Right kidney (tissue), 1 donor: ENCODE results near the gene DTNBP1.

ENCODE experiments used
- DNase-seq: peaks from one replicate; pipeline ENCODE4 v3.0.0-alpha.2; 2016

DTNBP1 gene

DNA sequence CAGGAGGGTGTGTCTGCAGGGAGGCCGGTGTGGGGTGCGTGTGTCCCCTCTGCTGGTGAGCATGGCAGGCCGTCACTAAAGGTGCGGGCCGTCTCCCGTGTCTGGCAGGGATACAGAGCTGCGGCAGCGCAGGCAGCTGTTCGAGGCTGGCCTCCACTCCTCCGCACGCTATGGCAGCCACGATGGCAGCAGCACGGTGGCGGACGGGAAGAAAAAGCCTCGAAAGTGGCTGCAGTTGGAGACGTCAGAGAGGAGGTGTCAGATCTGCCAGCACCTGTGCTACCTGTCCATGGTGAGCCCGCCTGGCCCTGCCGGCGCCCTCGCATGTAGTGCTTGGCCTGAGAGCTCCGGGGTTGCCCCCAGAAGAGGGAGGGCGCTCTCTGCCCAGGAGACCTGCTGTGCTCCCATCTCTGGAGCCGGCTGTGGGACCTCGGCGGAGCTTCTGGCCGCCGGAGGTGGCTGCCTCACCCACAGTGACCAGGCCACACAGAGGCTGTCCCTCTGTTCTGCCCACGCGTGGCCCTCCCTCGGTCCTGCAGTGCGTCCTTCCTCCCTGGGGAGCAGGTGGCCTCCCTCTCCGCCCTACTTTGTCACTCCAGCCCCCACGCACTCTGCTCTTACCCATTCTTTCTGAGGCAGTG is 149.6 kb downstream of the DTNBP1 start:
- no peak for DNase-seq

DNA sequence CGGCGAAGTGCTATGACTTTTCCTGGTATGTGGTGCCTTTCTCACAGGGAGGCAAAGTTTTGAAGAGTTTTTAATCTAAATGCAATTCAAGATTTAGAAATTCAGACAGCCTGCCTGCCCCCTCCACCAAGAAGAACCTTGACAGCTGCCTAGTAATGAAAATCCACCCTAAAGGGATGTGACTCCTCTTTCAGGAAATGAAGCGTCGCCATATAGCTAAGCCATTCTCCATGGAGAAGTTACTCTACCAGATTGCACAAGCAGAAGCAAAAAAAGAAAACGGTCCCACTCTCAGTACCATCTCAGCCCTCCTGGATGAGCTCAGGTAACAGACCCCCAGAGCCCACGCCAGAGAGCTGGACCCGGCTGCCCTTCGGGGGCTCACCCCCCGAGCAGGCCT is 150.1 kb downstream of the DTNBP1 start:
- no peak for DNase-seq

DNA sequence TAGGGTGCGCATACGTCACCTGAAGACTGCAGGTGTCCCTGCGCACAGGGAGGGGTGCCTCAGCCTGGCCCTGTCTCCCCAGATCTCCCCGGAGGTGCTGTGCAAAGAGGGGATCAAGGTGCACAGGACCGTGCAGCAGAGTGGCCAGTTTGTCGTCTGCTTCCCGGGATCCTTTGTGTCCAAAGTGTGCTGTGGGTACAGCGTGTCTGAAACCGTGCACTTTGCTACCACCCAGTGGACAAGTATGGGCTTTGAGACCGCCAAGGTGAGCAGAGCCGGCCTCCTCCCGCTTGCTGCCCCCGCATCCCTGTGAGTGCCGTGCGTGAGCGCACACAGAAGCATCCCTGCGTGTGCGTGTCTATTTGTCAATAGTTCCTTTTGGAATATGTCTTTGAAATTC is 150.7 kb downstream of the DTNBP1 start:
- DNase-seq: peak; percentile 52

DNA sequence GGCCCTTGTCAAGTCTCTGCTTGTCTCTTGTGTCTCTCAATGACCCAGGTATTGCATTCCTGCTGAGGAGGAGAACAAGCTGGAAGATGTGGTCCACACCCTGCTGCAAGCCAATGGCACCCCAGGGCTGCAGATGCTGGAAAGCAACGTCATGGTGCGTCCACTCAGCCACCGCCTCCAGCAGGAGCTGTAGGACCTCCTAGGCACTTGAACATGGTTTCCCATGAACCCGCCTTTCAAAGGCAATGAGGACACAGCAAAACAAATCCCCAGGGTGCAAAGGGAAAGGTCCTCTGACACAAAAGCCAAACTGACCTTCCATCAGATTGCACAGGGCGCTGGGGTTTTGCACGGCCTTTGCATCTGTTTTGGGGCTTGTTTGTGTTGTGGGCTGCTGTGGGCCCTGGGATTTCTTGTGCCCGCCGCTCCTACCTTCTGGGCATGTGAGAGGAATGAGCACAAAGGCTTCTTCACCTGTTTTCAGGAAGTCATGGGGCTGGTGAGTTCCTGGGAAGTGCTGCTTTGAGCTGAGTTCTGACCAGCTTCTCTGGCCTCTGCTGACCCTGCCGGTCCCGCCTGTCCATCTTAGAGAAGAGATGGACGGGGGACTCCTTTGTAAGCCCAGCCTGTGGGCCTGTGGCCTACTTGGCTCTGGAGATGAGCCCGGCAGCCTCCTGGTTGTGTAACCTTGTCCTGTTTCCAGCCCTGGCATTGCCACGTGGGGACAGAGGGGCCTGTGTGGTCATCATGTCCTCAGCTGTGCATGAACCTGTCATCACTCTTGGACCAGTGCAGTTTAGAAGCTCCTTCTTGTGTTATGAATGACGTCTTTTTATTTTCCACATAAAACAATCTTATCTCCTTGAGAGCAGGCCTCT is 151.3 kb downstream of the DTNBP1 start:
- no peak for DNase-seq

DNA sequence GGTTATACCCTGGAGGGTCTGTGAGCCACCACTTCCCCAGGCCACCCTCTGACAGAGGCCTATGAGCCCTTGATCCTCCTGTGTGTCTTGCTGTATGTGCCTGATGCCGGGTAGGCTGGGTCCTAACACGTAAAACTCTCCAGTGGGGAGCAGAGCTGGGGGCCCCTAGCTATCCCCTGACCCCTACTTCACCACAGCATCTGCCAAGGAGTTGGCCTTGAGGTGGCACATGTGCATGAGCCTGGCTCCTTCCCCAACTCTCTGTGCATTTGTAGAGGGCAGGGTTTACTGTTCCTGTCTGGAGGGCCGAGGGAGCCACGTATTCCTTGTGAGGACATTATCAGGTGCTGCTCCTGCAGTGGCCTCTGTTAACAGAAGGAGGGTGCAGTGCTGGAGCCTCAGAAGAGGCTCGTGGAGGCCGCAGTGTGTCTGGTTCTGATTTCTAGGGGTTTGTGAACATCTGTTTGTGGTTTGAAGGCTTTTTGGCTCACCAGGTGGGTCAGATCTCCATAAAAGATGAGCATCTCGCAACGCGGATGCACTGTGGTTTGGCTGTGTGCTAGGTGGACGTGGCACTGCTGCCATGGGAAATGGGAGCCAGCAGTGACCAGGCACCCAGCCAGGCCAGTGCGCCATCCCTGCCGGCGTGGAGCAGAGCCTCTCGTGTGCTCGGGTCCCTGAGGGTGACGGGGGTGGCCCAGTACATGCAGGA is 152.1 kb downstream of the DTNBP1 start:
- no peak for DNase-seq

DNA sequence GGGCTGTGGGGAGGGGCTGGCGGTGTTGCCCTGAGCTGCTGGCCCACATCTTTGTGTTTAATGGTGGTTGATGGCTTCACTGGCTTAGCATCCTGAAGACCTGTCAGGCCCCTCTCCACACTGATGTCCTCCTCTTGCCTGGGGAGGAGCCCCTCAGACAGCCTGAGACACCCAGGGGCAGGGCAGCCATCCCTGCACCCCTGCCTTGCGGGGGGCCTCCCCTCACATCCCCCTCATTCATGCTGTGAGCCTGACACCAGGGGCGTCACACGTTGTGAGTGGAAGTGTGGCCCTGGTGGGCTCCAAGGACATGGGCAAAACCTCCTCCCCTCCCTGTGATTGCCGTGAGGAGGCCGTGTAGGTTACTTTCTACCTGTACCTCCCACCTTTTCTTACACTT is 152.7 kb downstream of the DTNBP1 start:
- no peak for DNase-seq

DNA sequence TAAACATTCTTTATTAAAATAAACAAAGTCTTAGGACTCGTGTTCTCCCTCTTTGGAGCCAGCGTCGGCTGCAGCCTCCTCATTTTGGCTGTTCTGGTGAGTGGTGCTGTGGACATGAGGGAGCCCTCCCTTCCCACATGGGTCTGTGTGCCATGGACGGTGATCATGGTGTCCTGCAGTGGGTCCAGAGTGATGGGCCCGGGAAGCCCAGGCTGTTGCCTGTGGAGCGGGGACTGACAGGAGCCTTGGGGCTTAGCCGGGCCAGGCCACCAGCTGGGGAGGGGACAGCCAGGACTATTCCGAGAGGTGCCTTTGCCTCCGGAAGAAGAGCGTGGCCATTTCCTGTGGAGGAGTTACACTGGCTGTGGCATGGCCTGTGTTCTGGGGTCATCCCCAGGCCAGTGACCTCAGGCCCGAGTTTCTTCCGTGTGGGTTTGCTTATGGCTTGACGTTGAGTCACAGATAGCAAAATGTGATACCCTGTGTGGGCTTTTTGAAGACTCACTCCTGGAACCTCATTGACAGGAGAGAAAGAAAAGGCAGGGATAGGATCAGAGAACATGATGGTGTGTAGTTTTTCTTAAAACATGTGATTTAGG is 153.4 kb downstream of the DTNBP1 start:
- no peak for DNase-seq

DNA sequence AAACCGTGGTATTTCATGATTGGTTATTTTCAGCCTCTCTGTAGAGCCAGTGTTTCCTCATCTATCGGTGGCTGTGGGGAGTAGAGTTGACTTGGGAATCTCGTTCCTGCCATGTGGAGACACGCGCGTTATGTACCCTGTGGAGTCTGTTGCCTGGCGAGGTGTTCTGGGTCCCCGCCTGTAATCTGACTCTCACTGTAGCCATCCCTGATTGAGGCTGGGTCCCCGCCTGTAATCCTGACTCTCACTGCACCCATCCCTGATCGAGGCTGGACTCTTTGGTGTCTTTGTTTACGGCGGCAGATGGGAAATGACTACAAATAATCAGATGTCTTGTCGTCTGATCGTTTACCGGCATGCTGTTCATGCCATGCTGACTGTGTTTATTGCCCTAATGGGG is 153.9 kb downstream of the DTNBP1 start:
- DNase-seq: no peak

DNA sequence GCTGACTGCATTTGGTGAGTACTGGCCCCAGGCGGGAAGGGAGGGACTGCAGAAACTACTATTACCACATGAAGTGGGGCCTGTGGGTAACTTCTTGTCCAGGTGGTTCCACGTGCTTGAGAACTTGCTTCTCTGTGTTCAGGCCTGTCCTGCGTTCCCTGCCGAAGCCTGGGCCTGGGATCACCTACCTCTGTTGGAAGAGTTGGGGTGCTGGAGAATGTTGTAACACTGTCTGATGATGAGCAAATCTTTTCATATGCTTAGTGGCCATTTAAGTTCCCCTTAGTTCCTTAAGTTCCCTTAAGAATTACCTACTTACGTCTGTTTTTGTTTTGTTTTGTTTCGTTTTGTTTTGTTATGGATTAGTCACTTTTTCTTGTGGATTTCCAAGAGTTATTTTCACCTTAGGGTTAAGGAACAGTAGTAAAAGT is 154.4 kb downstream of the DTNBP1 start:
- DNase-seq: no peak

DNA sequence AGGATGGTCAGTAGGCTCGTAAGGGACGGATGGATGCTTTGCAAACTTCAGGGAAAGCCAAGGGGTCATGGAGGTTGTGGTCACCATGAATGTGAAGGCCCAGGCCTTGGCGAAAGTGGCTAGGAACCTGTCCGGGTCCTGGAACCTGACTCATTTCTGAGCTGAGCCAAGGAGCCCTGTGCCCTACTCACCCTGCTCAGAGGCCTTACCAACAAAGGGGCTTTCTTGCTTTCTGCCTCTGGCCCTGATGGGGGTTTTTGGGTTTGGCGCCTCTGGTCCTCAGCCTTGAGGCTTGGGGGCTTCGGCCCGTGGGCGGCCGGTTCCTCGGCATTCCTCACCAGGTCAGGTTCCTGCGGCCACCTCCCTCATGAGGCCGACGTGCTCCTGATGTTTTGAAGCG is 155.1 kb downstream of the DTNBP1 start:
- DNase-seq: no peak

DNA sequence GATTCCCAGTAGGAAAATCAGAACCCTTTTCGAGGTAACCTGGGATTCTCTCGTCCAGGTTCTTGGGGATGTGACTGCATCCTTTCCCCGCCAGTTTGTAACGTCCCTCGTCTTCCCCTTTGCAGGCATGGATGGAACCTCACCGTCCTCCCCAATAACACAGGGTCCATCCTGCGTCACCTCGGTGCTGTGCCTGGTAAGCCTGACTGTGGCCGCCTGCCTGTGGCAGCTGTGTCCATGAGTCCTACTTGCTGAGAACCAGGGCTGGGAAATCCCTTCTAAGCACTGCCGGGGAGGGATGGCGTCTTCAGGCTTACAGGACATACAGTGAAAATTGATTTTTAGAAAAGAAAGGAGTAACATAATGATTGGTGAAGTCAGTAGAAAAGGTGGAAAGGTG is 155.6 kb downstream of the DTNBP1 start:
- no peak for DNase-seq

DNA sequence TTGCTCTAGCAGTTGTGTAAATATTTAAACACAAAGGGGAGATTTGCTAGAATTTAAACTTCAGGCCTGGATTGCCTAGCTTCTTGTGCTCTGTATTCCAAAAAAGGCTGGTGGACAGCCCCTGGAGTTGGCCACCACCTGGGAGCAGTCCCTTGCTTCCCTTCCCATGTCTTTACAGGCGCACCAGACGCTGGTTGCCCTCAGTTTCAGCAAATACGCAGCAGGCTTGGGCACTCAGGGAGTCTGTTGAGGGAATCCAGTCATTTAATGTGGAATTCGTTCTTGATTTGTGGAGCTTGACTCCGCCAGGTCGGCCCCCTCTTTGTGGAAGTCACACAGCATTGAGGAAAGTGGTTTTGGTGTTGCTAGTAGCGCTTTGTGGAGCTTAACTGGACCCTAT is 156.8 kb downstream of the DTNBP1 start:
- DNase-seq: no peak

DNA sequence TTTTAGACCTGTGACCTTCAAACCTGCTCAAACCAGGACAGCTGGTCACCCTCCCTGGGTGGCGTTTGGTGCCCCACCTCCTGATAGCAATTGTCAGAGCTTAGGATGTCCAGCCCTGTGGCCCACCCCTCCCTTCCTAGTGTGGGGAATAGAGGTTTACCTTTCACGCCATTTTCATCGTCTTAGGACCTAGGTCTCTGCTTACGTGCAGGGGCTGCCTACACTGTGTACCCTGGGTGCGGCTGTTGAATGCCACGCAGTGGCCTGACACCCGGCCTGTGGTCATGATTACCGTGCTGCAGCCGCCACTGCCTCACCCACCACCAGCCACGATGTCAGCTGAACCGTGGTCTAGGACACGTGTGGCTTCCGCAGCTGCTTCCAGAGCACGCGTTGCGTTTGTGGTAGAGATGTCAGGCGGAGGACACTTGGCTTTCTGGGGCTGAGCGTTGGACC is 157.3 kb downstream of the DTNBP1 start:
- no peak for DNase-seq

DNA sequence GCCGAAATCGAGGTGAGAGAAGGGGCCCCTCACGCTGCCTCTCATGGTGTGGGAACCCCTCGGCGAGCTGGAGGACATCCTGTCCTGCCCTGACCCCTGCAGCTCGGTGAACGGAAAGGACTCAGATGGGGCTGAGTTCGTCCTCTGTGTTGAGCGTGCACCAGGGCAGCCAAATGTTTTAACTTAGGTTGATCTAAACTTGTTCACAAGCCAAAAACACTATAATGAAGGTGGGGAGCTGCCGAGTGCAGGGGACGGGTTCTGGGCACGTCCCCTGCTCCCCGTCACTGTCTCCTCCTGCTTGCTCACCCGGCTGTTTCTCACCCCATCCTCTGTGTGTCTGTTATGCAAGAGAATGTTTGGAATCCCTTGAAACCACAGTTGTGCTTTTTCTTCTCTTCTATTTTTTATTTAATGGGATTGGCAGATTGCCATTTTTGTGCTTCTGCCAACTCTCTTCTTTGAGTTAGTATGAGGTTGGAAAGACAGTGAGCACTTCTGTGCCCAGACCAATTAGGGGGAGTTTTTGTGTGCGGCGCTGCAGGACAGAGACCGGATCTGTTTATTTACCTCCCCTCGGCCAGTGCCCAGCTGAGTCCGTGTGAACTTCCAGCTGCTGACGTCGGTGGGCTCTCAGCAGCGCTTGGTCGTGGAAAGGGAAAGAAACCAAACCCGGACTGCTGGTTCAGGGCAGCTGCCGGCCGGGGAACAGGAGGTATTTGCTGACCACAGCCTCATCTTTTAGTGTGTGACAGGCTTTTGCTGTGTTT is 158.1 kb downstream of the DTNBP1 start:
- peak; percentile 86 for DNase-seq

DNA sequence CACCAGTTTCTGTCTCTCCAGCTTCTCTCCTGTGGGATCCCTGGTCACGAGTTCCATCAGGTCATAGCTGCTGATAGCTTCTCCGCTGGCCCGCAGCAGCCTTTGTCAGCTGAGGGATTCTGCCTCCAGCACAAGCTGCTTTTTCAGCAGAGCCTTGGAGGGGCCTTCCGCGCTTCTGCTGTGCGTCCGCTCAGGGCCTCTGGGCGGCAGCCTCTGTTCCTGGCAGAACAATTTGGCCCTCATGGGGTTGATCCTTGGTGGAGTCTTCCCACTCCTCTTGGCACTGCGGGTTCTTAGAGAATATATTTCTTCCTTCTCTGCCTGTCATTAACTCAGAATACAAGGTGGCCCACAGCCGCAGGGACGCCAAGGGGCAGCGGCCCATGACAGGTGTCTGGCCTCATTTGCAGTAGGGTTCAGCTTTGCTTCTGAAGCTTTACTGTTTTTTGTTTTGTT is 158.8 kb downstream of the DTNBP1 start:
- DNase-seq: peak; percentile 70

DNA sequence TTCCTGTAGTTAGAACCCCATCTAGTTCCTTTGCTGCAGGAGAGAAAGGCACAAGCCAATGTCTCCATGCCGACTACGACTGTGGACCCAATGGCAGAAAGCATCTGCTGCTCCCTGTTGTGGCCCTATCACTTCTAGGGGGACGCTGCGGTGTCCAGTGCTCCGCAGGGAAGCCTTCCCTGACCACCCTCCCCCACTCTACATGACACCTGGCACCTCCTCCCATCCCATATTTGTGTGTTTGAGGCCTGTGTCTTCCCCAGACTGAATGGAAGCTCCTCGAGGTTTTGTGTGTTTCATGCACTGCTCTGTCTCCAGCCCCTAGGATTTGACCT is 159.5 kb downstream of the DTNBP1 start:
- DNase-seq: no peak

DNA sequence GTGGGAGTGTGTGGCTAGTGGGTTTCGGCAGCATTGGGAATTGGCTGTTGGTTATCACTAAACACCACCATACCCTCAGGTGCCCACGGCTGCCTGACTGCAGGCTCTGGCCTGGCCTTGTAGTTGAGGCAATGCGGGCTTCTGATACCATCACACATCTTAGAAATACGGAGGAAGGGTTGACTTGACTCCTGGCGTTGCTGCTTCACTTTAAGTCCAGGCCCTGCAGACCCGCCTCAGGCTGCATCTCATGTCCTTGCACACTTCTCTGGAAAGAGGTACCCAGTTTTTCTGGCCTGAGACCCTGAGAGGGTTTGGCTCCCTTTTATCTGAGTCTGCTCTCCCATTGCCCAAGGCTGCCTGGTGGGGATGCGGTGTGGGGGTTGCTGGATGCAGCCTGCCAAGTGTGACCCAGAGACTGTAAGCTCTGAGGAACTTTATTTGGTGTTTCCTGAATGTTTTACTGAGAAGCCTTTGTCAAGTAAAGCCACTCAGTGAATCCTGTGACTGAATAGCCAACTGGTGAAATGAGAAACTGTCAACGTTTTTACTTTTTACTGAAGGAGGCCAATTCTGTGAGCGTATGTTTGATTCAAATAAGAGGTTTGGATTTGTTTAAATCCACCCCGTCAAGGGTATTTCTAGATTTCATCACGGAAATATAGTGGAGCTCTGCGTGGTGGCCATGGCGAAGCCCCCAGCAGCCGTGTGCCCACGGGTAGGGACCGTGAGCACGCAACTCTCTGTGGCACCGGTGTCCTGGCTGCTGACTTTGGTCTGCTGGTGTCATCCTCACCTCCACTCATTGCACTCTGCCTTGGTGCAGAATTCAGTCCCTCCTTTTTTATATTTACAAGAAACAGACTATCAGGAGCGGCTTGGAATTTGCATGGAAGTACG is 160.1 kb downstream of the DTNBP1 start:
- no peak for DNase-seq

DNA sequence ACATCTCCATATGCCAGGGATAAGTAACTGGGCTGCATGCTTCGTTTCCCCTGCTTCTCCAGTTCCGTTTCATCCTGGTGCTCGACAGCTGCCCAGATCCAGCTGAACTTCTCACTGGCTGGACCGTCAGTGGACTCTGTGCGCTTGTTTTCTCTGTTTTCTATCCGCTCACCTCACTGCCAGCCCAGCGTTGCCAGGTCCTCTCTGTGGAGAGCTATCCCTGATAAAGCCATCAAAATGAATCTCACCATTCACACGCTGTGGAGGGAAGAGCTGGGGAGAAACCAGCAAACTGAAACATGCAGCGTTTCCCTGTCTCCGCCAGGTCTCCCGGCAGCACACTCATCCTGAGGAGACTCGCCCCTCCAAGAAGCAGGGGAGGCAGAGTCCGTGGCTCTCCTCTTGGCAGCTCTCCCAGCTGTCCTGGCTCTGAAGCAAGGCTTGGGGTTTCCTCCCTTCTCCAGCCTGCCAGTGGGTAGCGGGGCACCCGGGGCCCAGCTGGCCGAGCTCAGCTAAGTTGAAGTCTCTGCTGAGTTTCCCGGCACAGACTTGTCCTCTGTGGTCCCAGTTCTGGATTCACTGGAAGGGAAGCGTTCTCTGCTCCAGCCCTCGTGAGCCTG is 160.9 kb downstream of the DTNBP1 start:
- peak; percentile 50 for DNase-seq

DNA sequence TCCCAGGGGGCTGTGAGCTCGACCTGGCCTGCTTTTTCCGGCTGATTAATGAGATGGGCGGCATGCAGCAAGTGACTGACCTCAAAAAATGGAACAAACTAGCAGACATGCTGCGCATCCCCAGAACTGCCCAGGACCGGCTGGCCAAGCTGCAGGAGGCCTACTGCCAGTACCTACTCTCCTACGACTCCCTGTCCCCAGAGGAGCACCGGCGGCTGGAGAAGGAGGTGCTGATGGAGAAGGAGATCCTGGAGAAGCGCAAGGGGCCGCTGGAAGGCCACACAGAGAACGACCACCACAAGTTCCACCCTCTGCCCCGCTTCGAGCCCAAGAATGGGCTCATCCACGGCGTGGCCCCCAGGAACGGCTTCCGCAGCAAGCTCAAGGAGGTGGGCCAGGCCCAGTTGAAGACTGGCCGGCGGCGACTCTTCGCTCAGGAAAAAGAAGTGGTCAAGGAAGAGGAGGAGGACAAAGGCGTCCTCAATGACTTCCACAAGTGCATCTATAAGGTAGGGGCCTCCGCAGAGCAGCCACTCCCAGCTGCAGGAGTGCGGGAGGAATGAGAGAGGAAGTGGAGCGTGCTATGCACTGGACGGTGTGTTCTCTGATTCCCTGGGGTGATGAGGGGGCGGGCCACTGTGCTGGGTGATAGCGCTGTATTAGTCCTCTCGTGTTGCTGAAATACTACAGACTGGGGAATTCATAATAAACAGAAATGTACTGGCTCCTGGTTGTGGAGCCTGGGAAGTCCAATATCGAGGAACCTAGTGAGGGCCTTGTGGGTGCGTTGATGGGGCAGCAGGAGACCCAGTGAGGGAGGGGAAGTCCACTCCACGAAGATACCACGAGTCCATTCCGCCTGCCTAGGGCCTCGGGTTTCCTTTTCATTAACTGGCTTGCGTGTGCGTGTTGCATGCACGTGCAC is 161.7 kb downstream of the DTNBP1 start:
- no peak for DNase-seq
